GM21360 (cell line): ENCODE data around the gene FAT1.

ENCODE experiments used
- ATAC-seq: cut with Tn5 transposase; IDR thresholded peaks from one replicate; pipeline ENCODE4 v1.9.1; 2021; ENCODE audit warnings: mild to moderate bottlenecking, moderate library complexity; ENCODE audit not compliant: unreplicated experiment

Gene FAT1

DNA sequence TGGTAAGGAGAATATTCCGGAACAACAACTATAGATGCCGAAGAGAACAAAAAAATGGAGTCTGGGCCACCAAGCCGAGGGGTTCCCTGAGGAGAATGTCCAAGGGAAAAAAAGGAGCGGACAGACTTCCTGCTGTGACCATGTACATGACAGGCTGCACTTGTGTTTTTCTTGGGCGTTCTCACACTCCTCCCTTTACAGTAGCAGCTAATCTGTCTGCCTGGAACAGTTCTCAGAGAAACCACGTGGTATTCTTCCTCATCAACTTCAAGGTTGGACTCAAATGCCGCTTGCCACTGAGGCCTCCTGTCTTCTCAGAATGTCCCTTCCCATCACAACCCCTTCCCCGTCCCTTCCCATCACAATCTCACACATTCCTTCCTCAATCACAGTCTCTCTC, 137.5 kb downstream of the FAT1 start:
- ATAC-seq, result no peak

DNA sequence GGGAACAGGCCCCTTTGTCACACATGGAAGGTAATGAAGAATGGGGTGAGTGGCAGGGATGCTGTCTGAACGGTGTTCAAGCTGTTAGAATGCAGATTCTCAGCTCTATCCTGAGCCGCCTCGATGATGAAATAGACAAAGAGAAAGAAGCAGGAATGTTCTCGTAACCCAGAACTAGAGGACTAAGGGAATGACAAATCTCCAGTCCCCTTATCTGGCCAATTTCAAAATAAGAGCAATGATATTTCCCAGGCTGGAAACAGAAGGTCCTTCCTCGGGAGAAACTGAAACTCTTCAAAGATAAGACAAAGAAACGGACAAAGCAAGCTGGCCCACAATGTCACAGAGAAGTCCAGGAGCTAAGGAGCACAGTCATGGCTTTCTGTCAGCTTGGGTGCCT, 138.7 kb downstream of the FAT1 start:
- ATAC-seq, result no peak

DNA sequence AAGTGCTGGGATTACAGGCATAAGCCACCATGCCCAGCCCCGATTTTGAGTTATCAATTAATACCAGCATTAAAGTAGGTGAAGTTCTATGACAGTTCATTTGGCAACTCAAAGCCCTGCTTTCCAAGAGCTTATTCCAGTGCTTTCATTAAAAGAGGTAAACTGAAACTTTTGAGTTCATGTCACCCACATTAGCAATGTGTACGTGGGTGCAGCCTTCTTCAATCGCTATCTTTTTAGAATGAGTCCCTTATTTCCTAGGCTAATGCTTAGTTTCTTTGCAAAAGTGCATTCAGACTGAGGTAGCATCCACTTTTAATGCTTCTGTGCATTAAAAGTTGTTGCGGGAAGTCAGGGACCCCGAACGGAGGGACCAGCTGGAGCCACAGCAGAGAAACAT, 142.2 kb downstream of the FAT1 start:
- ATAC-seq, result no peak

DNA sequence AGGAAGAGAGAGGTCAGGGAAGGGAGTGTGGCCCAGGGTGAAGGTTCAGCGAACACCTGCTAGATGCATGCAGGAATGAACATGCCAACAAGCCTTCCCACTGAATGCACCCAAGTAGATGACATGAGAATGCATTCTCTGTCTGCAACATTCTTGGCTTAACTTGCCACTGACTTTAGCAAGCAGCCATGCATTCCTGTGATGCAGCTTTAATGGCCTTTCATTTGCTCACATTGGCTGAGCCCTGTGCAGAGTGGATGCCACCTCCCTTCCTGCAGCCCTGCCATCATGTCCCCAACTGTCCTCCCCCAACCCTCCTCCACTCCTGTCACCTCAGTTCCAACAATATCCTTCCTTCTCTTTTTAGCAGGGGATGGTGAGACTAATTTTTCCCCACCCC, 143.0 kb downstream of the FAT1 start:
- ATAC-seq, result no peak

DNA sequence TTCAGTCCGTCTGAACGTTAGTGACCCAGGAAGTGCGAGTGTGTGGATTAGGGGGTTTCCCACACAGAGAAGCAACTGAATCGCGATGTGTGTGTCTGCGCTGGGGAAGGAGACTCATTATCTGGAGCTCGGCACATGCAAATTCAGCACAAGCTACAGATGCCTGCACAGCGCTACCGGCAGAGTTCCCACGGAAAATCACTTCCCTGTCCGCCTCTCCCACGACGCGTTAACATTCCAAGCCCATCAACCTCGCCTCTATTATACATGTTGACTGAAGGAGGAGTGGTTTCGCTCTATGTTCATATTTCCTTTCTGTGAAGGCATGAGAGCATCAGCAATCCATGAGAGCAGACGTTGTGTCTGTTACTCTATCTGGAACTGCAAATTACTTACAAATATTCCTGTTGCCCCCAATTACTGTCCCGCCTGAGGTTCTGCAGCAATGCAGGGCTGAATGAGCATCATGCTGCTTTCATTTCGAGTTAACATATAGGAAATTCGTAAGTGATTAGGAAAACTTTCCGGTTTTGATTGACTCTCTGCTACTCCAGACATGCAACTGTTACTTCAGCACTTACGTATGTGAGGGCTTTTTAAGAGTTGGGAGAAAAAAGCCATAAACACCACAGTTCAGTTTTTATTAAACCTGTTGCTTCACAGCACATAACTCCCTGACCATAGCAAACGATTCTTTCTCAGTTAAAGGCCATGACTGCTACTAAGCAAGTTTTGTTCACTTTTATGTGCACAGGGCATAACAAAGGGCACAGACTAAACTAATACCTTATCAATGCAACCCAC, 153.3 kb downstream of the FAT1 start:
- ATAC-seq, result no peak

DNA sequence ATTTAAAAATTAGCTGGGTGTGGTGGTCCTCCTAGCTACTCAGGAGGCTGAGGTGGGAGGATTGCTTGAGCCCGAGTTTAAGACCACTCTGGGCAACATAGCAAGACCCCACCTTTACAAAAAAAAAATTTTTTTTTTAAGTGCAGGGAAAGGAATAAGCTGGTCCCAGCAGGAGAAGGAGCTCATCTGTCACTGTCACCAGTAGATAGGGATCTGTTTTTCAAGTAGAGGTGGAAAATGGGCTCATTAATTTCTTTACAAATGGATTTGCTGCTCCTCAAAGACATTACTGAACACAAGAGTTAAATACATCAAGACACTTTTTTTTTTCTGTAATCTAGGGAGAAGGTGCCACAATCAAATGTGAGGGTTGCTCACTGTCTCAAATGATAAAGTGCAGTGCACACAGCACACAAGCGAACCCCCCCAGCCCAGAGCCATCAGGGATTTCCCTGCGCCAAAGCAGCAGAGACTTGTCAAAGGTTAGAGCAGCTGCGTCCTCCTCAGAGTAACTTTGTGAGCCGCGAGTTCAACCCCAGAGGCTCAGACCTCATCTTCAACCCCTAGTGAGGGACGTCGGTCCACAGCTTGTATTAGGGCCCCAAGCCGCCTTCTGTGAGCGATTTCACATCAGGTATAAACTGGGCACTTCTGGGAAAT, 154.0 kb downstream of the FAT1 start:
- no peak for ATAC-seq

DNA sequence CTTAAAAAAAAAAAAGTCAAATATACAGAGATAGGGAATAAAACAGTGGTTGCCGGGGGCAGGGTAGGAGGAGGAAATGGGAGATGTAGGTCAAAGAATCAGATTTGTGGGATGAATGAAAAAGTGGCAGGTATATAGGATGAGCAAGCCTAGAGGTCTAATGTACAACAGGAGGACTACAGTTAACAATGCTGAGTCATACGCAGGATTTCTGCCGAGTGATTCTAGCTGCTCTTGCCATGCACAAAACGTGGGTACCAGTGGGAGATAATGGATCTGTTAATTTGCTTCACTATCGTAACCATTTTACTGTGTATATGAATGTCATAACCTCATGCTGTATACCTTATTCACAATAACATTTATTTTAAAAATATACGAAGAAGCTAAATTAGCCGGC, 157.6 kb downstream of the FAT1 start:
- no peak for ATAC-seq

DNA sequence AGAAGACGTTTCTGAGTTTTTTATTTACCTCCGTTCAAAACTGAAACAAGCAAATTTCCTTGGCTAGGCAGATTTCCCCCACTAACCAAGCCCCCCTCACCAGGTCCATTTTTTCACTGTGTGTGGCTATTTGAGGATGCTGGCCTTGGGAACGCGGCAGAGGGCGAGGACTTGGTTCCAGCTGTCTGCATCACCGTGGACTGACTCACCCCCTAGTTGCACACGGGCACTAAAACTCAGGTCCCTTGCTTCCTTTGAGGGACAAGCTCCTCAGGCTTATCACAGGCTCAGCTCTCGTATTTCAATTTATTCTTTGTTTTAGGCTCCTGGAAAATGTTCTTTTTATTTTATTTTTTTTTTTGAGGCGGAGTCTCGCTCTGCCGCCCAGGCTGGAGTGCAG, 159.9 kb downstream of the FAT1 start:
- no peak for ATAC-seq

DNA sequence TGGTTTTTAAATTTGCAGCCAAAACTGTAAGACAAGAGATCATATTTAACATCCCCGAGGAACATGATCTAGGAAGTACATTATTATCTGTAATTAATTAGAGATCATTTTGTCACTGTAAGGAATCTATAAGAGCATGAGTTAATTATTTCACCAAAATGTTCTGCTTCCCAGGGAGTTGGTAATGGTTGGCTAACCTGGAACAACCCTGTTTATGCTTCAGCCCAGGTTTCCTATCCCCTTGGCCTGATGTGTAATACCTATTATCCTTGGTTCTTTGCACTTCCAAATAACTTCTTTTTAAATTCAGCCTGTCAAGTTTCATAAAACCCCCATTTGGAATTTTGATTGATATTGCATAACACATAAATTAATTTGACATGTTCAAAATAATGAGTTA, 161.9 kb downstream of the FAT1 start:
- ATAC-seq, result no peak

DNA sequence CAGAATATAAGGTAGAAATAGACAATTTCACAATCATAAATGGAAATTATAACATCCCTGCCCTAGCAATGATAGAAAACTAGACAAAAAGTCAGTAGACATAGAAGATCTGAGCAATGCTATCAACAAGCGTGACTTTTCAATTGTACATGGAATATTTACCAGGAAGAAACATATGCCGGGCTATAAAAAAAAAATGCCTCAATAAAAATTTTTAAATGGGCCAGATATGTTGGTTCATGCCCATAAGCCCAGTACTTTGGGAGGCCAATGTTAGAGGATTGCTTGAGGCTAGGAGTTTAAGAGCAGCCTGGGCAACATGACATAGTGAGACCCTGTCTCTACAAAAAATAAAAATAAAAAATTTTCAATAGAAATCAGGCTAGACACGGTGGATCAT, 163.0 kb downstream of the FAT1 start:
- no peak for ATAC-seq

DNA sequence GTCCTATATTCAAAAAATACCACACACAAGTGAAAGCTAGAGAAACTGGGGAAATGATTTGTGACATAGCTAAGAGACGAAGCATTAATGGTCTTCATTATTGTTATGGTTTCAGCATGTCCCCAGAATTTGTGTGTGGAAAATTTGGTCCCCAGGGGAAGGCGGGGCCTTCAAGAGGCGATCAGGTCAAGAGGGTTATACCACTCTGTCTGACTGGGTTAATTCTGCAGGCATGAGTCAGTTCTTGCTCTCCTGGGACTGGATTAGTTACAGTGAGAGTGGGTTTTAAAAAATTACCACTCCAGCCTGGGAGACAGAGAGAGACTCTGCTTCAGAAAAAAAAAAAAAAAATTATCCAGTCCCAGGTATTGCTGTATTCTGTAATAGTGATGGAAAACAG, 166.2 kb downstream of the FAT1 start:
- no peak for ATAC-seq

DNA sequence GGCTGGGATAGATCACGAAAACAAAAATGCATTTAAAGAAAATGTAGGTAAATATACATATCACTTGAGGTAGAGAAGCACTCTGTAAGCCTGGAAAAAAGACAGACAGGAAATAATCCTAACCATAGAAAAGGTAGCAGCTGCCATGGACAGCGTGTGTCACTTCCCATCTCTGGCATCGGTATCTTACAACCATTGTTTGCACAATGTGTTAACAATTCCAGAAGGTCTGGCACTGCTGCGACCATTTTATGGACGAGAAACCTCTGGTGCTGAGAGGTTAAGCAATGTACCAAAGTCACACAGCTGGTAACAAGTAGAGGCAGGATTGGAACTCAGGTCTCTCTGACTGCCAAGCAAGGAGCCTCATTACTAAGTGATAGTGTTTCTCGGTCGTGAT, 166.6 kb downstream of the FAT1 start:
- no peak for ATAC-seq

DNA sequence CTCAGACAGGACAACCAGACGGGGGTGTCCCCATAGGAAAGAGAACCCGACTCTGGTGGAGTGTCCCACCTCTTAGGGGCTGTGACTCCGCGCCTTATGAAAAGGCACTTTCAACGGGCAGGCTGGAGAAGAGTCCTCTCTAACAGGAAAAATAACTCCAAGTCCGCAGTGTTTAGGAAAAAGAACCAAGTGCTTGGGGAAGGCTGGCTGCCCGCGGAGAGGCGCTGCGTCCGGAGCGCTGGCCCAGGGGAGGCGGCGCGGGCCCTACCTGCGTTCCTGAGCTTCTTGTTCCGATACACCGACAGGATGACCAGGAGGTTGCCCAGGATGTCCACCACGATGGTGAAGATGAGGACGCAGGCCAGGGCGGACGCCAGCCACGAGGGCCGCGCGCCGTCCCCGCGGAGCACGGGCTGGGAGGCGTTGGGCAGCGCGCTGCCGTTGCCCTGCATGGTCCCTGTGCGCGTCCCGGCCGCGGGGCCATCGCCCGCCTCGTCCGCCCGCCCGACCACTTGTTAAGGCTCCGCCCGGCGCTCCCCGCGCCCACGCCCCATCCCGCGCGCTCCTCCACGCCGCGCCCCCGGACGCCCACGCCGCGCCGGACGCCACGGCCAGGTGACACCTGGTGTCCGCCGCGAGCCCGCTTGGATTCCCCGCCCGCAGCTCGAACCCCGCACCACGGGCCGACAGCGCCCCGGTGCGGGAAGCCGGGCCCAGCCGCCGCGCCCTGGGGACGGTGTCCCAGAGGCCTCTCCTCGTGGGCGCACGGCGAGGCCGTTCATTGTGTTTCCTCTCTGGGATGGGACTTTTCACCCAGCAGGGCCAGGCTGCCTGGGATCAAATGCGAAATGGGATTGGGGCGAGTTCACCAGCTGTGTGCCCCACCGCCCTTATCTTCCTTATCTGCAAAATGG, 168.5 kb downstream of the FAT1 start, which contains the start of gene MTNR1A:
MTNR1A (minus strand) TSS at position 654 of the 914 bp plus-strand sequence; CDS start at position 452, 202 bp downstream.
- ATAC-seq, result no peak

DNA sequence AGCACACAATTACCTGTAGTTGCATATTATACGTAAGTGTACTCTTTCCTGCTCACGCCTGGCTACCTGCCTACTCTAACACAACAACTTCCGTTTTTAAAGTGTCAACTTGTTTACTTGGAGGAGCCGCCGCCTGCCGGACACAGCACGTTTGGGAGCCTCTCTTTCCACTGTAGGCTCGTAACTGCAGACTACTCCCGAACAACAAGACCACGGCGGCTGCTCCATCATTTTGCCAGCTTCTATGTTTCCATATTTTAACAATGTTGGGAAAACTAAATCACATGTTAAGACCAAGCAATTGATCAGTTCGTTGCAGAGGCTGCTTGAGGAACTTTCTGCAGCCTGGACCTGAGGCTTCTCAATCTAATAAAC, 169.1 kb downstream of the FAT1 start:
- ATAC-seq, result no peak

DNA sequence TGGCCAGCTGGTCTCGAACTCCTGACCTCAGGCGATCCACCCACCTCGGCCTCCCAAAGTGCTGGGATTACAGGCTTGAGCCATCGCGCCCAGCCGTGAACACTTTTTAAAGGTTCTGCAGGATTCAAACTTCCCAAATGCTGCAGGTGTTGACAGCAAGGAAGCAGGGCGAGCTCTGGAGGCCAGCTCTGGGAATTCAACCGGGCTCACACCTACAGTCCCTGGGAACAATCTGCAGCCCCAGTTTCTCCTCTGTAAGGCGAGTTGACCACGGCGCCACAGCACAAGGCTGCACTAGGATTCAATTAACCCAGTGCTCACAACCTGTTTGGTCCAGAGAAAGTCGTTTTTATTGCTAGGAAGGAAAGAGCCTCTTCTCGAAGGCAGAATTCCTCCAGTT, 169.9 kb downstream of the FAT1 start:
- ATAC-seq, result no peak

DNA sequence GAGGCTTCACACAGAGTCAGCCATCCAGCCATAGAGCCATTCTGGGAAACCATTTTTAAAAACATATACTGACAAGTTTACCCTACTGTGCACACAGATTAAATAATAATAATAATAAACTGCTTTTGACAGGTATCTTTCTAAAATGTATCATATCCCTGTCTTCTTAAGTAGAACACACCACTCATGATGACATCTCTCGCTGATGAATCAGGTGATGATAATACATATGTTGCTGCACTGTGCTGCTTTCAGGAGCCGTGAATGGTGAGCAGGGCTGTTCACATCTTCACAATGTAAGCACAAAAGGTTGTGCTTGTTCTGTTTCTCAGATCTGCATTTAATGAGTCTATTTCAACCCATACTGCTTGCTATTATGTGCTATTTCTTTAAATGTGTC, 171.8 kb downstream of the FAT1 start:
- no peak for ATAC-seq

DNA sequence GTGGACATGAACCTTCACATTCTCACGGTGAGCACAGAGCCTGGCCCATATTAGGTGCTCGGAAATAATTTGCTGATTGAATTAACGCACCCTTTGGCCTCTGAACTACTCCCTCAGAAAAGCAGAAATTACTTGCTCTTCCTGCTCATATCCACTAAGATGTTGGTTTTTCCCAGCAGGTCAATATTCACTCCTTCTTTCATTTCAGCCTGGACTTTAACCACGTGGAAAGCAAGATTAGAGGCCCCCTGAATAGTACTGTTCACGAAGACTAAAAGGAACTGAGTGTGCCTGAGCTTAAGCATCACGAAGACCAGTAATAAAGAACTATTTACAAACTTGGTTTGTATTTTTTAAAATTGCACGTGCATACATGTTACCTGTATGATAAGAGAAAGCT, 178.2 kb downstream of the FAT1 start:
- ATAC-seq, result no peak

DNA sequence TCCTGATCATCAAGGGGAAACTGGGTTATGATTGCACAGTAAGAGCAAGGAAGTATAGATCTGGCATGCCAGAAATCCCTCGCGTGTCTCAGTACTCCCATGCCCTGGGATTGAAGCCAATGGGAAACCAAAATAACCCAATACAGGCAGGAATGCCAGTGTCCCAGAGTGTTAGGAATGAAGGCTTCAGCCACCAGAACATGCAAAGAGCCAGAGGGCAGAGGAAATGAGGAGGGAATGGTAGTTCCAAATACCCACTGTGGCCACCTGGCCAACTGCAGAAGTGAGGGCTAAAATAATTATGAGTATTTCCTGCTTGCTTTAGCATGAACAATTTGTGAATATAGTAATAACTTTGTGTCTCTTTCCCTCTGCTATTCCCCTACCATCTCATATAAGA, 180.4 kb downstream of the FAT1 start:
- ATAC-seq, result no peak

DNA sequence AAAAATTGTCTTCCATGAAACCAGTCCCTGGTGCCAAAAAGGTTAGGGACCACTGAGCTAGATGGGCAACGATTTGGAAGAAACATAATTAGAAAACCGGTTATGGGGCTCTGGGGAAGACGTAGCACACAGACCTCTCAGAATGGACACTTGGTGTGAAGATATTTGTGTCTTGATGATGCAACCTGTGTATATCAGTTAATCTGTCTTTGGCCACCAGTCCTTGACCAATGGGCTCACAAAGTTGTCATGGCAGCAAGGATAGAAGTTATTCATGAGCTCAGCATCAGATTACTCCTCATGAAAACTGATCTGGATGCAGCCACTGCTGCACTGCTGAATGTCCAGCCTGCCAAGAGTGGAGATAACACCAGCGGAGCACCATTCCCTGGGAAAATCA, 181.9 kb downstream of the FAT1 start:
- ATAC-seq, result no peak

DNA sequence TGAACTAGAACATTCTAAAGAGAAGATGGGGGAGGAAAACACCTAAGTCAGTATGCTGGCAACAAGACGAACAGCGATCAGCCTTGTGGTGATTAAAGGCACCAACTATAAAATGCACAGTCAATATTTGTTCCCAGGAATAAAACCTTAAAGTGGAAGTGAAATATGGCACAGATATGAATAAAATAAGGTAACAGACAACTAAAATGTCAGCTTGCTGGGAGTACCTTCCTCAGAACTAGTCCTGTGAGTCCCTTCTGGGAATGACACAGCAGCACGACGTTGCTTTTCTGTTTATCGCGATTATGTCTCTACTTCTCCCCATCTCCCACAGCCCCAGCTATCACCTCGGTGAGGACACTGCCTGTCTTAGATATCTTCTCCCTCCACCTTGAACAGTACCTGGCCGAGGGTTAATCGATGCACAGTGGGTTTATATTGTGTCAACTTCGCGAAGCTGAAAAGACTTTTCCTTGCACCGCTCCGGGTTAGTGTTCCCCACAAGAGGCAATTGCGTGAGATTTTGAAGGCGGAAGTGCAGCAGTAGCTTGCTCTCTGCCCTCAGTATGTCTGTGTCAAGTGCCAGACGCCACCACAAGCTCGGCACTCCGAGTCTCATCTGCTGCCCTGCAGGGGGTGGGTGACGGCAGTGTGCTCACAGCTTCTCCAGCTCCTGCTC, 185.7 kb downstream of the FAT1 start:
- ATAC-seq, result no peak
